NCI-H128 (cell line): ENCODE results near the gene KMT2B.
"Not testable (repeated sequence)": the region's sequence is repeated elsewhere in the genome, so short reads cannot be mapped to it uniquely, and the experiment has no call there.

Experiments used
- DNase-seq: peaks from one replicate; lab custom pipeline; 2025; ENCODE audit not compliant: unreplicated experiment; lab: John Stamatoyannopoulos, UW

Gene KMT2B

GRCh38 chr19:35712567-35713505, 5.0 kb upstream of the KMT2B start:
- no peak for DNase-seq

- no peak for DNase-seq
These were observed 4.3 kb upstream of the KMT2B start for GRCh38 chr19:35713506-35713850.

GRCh38 chr19:35713904-35714495, 3.8 kb upstream of the KMT2B start:
- DNase-seq = no peak

- DNase-seq = no peak
These were observed 3.0 kb upstream of the KMT2B start for GRCh38 chr19:35714601-35715354.

- no peak for DNase-seq
These were observed 2.4 kb upstream of the KMT2B start for GRCh38 chr19:35715355-35715809.

- no peak for DNase-seq
These were observed 1.6 kb upstream of the KMT2B start for GRCh38 chr19:35715981-35716800.

GRCh38 chr19:35716801-35717664, 770 bp upstream of the KMT2B start:
- peak; percentile 80 for DNase-seq

GRCh38 chr19:35718345-35719041, 690 bp downstream of the KMT2B start:
- DNase-seq = no peak

GRCh38 chr19:35719402-35720162, 1.8 kb downstream of the KMT2B start:
- no peak for DNase-seq

- no peak for DNase-seq
These were observed 2.3 kb downstream of the KMT2B start for GRCh38 chr19:35720163-35720524.

- no peak for DNase-seq
These were observed 2.8 kb downstream of the KMT2B start for GRCh38 chr19:35720648-35721047.

- DNase-seq = no peak
These were observed 3.6 kb downstream of the KMT2B start for GRCh38 chr19:35721374-35721773.

- no peak for DNase-seq
These were observed 4.7 kb downstream of the KMT2B start for GRCh38 chr19:35722461-35722860.

- DNase-seq = no peak
These were observed 5.1 kb downstream of the KMT2B start for GRCh38 chr19:35722897-35723296.

GRCh38 chr19:35723671-35724070, 5.9 kb downstream of the KMT2B start:
- DNase-seq = no peak

GRCh38 chr19:35724132-35724531, 6.3 kb downstream of the KMT2B start:
- DNase-seq = not testable (repeated sequence)

GRCh38 chr19:35724560-35724959, 6.8 kb downstream of the KMT2B start:
- no peak for DNase-seq

- no peak for DNase-seq
These were observed 7.5 kb downstream of the KMT2B start for GRCh38 chr19:35725216-35725861.
